Activated gamma-delta T cell (primary cell): ENCODE data around the gene SELPLG.
"Not testable (repeated sequence)": the region's sequence is repeated elsewhere in the genome, so short reads cannot be mapped to it uniquely, and the experiment has no call there.

Experiments
- DNase-seq: peaks from one replicate; lab custom pipeline; 2025; lab: John Stamatoyannopoulos, UW

The SELPLG gene

DNA sequence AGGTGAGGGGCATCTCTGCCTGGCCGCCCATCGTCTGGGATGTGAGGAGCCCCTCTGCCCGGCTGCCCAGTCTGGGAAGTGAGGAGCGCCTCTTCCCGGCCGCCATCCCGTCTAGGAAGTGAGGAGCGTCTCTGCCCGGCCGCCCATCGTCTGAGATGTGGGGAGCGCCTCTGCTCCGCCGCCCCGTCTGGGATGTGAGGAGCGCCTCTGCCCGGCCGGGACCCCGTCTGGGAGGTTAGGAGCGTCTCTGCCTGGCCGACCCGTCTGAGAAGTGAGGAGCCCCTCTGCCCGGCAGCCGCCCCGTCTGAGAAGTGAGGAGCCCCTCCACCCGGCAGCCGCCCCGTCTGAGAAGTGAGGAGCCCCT is 22.1 kb upstream of the SELPLG start:
- not testable (repeated sequence) for DNase-seq

DNA sequence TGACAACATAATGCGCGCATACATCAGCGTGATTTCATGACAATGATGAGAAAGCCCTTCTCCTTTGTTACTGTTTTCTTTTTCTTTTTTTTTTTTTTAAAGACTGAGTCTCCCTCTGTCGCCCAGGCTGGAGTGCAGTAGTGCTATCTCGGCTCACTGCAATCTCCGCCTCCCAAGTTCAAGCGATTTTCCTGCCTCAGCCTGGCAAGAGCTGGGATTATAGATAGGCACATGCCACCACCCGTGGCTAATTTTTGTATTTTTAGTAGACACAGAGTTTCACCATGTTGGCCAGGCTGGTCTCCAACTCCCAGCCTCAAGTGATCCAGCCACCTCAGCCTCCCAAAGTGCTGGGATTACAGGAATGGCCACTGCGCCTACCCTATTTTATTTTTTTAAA is 20.9 kb upstream of the SELPLG start:
- DNase-seq: not testable (repeated sequence)

DNA sequence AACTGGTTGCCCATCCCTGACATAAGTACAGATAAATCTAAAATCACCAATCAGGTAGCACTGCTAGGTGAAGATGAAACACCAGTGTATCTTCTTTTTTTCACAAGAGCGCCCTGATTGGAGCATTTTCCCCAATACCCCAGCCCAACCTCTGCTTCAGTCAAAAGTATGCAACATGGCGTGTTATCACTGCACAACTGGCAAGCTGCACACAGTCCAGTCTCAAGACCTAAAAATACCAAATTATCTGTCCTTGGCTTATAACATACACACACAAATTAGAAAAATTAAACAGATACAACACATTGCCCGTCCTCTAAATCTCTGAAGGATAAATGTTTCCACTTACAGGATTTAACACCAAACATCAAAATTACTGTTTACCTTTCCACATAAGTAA is 20.2 kb upstream of the SELPLG start:
- DNase-seq: no peak

DNA sequence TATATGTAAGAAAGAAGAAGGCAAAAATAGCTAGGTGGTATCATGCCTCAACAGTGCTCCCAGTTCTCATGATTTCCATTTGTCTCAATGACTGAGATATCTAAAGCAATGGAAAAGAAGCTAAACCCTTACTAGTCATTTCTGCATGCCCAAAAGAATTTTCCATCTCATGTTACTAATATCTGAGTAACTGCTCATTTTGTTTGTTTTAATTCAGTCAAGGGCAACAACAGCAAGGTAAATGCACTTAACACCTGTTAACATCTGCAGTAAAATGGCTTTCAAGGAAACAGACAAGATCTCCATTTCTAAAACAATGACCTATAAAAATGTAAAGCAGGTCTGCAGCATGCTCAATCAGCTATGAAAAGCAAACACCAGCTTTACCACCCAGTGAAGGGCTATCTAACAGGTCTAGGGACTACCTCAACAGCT is 19.4 kb upstream of the SELPLG start:
- no peak for DNase-seq

- no peak for DNase-seq
Observed at GRCh38 chr12:108650083-108650482, 16.4 kb upstream of the SELPLG start.

- DNase-seq: no peak
Observed at GRCh38 chr12:108649669-108650068, 16.0 kb upstream of the SELPLG start.

DNA sequence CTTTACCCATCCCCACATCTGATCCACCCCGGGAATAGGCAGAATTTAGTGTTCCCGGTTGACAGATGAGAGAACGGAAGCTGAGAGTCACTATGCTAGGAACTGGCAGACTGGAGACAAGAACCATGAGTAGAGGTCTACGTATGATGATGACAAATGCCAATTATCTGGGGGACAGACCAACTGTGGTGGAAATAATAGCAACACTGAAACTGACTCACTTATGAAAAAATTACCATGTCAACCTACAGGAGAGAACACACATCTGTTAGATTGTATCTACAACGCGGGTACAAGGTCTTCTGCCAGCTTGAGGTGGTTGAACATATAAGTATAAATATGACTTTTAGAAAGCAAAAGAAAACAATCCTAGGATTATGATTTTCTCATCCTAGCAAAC is 15.4 kb upstream of the SELPLG start:
- DNase-seq: no peak

DNA sequence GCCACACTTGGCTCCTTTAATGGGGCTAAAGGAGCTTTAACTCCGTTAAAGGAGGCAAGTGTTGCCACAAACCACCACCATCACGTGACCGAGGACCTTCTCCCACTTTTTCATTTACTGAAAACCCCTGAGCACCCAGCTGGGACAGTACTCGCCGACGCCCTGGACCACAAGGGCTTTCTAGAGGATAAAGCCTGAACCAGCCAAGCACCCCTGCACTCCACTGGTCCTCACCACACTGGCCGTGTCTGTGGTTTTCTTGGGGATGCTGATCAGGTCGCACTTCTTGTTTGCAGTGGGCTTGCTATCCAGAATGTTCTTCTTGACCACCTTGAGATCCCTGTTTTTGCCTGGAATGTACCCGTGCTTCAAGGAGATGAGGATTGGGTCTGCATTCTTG is 14.7 kb upstream of the SELPLG start:
- no peak for DNase-seq

DNA sequence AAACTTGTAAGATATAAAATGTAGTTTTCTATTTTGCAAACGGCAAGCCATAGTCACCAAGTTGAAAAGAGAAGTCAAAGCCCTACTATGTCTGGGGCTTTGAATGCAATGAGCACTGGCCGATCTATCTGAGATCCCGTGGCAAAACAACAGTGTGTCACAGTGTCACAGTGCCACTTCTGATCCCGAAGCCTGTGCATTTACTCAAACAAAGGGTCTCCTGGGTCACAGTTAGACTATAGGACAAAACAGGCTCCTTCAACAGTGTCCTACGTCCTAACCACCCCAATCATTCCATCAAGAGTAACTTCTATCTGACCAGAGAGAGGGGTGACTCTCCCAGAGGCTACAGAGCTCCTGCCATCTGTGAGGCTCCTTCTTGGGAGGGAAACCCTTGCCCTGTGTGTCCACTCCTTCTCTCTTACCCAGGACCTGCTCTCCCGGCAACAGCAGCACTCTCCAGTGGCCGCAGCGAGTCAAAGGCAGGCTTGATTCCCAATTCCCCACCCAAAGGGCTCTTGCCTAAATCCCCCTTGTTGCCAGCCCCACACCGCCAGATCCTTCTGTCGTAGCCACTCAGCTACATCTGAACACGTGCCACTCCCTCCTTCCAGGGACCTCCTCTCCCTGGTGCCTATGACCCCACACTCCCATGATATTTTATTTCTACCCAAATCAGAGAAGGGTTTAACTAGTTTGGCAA is 14.0 kb upstream of the SELPLG start:
- no peak for DNase-seq

- DNase-seq: no peak
Observed at GRCh38 chr12:108646600-108647579, 13.2 kb upstream of the SELPLG start.

- no peak for DNase-seq
Observed at GRCh38 chr12:108645686-108646599, 12.2 kb upstream of the SELPLG start.

- no peak for DNase-seq
Observed at GRCh38 chr12:108644811-108645120, 11.1 kb upstream of the SELPLG start.

DNA sequence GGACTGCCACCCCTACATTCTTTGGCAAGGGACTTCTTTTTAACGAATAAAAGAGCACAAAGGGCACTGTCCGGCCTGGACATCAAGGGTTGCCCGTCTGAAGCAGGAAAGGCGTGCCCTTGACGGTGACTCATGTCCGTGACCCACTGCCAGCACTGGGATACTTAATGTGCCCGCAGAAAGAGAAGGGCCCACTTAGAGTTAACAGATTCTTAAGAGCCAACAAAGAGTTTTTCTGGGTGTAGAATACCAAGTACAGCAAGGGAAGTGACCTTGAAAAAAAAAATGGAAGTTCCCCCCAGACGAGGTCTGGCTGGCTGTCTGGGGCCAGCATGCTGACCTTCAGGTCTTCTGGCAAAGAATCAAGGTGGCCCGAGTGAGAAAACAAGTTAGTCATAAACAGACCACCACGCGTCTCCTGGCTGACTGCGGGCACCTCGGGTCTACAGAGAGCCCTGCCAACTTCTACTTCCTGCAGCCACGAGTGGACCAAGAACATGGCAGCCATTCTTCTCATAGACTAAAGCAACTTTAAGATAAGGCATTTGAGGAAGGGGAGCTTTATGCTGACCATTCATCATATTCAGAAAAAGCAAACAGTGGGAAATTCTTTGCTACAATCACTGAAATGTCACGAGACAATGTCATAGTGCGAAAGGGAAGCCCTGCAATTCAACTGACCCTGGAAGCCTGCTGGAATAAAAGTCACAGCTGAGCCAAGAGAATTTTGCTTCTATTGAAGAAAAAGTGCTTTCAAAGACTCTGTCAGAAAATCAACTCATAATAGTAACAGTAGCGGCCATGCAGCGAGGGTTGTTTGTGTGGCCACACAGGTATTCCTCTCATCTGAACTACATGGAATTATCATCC is 10.5 kb upstream of the SELPLG start:
- DNase-seq: no peak

GRCh38 chr12:108642899-108643654 is 9.4 kb upstream of the SELPLG start:
- no peak for DNase-seq

DNA sequence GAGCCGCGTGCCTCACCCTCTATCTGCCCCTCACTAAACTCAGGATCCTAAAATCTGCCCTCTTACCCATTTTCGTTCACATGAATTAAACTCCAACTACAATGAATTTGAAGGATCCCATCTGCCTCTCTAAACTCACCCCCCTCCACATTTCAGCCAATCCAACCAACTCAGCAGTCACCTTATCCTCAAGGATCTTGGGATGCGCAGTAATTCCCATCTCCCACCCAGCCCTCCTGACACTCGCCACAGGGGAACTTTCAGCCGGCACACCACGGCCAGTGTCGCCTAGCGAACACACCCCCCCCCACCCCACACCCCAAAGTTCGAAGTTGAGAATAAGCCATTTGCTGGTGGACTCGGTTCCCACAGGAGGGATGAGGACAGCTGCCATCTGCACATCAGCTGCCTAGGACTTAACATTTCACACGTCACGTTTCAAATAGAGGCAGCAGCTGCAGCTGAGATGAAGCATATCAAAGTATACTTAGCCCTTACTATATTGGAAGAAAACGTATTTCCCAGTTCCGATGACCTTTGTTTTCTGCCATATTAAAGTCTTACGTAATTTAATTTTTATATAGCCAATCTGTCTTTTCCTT is 8.7 kb upstream of the SELPLG start:
- no peak for DNase-seq

DNA sequence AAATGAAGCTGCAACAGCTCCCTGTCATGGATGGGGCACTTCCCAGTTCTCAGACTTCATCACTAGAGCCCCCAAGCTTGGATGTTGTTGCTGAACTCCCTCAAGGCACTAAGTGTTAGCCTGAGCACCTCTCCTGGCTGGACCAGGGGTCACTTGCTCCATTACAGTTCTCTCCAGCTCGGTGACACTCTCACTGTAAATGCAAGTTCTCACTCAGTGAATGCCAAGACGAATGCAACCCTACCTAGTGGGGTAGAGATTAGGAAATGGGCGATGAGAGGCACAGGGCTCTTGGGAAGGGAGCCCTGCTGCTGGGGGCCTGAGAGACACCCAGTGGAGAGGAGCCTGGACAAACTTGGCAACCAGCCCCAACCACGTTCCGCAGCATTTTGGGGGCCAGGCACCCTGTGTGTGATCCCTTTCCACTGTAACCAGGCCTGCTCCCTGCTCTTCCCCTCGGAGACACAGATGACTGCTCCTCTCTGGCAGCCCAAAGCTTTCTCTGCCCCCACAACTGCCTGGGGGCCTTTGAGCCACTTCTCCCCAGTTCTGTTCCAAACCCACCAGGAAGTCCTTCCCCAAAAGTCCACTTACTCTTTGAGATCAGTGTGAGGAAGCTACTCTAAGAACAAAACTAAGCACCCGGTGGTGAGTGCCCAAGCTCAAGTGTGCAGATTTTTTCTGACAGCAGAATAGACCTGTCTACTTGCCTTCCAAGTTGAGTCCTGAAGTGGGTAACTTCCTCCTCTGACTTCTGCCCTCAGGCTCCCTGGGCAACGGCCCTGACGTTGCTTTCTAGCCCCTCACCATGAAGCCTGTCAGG is 8.0 kb upstream of the SELPLG start:
- no peak for DNase-seq

GRCh38 chr12:108640802-108641445 is 7.2 kb upstream of the SELPLG start:
- DNase-seq: no peak

DNA sequence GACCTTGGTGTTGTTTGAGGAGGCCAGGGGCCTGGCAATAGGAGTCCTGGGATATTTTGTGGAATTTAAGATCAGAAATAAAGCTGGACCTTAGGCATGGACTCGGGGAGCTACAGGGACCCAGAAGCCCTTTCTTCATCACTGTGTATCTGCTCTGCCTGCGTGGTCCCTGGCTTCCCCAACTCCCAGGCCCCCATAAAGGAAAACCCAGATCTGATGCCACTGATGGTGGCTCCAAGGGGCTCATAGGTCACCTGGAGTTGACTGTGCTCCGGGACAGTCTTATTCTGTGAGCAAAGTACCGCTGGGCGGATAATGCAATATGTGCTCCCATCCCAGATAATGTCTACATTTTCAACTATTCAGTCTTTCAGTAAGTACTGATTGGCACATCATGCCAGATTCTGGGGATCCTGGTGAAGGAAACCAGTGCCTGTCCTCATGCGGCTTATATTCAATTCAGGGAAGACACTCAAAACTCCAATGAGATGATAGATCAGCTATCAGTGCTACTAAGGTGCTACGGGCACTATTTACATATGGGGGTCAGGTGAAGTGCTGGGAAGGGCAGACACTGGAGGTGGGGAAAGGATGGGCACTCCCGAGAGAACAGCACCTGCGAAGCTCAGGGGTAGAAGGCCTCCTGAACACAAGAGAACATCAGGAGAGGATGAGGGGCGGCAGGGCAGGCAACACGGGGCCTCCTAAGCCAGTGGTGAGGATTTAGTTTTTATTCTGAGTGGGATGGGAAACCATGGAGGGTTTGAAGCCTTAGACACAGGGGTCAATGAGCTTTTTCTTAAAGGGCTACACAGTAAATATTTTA is 5.5 kb upstream of the SELPLG start:
- no peak for DNase-seq
